GM13976 (cell line): Measurements from ENCODE around the gene NTRK2.

ENCODE experiments used
- DNase-seq: peaks from one replicate; pipeline ENCODE4 v3.0.0; 2012; ENCODE audit warnings: low spot score
- CTCF ChIP-seq: IDR thresholded peaks from 2 replicates; pipeline ENCODE4 v1.5.1; 2012; ENCODE audit warnings: borderline replicate concordance, mild to moderate bottlenecking; ENCODE audit not compliant: insufficient read depth; ENCODE audit errors: extremely low read depth, missing control alignments, control extremely low read depth
- in situ Hi-C: fragments of 300-500 bp; cut with MboI; formaldehyde crosslinking; loops from one replicate; pipeline ENCODE4 v1.12.0; 2022; ENCODE audit warnings: low sequenced_read_pairs, mixed read lengths, inconsistent platforms; ENCODE audit not compliant: unreplicated experiment

Gene NTRK2

GRCh38 chr9:84843175-84843824 is 173.8 kb downstream of the NTRK2 start:
- no peak for DNase-seq
- in situ Hi-C loops, result no loop called here
- TF ChIP-seq CTCF, result no peak

GRCh38 chr9:84845956-84846900 is 176.7 kb downstream of the NTRK2 start:
- in situ Hi-C loops, result no loop called here
- DNase-seq, result no peak
- TF ChIP-seq CTCF, result no peak

- in situ Hi-C loops, result no loop called here
- no peak for TF ChIP-seq CTCF
- no peak for DNase-seq
These were observed 177.4 kb downstream of the NTRK2 start for GRCh38 chr9:84846906-84847305.

GRCh38 chr9:84849049-84849448 is 179.5 kb downstream of the NTRK2 start:
- in situ Hi-C loops, result no loop called here
- TF ChIP-seq CTCF, result no peak
- DNase-seq, result no peak

GRCh38 chr9:84850830-84851392 is 181.4 kb downstream of the NTRK2 start:
- no peak for TF ChIP-seq CTCF
- DNase-seq, result no peak
- in situ Hi-C loops, result no loop called here

GRCh38 chr9:84851935-84852585 is 182.5 kb downstream of the NTRK2 start:
- in situ Hi-C loops, result no loop called here
- DNase-seq, result no peak
- TF ChIP-seq CTCF, result no peak
